ENCODE results near the gene CNTN4. TPM values are rescaled to one million over a fixed set of nuclear protein-coding genes. Genes with fewer than 3 reads are reported as not detected.

Gene CNTN4
- total RNA-seq, 1 donor from 2014 or later: 1.6 TPM

DNA sequence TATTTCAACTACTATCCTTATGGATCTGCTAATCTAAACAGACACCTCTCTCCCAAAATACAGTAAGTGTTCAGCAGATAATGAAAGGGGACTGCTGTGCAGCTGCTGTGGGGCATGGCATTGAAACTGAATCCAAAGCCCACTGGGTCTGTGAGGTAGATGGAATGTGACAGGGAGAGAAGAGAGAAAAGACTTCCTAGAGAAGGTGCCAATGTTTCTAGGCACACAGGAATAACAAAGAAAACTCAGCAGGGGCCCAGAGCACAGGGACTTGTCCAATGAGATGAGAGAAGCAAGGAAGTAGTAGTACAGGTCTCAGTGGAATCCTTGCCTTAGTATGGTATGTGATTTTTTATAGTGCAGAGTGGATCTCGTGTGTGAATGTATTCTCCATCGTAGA lies 553.7 kb downstream of the CNTN4 start:
- H3K4me3 ChIP-seq (ENCODE audit: low read depth, low read length): no peak overlapping the region
- no peak for DNase-seq (ENCODE audit: low read depth)
- TF ChIP-seq, protein P1, sequence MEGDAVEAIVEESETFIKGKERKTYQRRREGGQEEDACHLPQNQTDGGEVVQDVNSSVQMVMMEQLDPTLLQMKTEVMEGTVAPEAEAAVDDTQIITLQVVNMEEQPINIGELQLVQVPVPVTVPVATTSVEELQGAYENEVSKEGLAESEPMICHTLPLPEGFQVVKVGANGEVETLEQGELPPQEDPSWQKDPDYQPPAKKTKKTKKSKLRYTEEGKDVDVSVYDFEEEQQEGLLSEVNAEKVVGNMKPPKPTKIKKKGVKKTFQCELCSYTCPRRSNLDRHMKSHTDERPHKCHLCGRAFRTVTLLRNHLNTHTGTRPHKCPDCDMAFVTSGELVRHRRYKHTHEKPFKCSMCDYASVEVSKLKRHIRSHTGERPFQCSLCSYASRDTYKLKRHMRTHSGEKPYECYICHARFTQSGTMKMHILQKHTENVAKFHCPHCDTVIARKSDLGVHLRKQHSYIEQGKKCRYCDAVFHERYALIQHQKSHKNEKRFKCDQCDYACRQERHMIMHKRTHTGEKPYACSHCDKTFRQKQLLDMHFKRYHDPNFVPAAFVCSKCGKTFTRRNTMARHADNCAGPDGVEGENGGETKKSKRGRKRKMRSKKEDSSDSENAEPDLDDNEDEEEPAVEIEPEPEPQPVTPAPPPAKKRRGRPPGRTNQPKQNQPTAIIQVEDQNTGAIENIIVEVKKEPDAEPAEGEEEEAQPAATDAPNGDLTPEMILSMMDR (conservative IDR thresholded peaks at IDR 0.05; ENCODE audit: low read depth, low read length): no peak

DNA sequence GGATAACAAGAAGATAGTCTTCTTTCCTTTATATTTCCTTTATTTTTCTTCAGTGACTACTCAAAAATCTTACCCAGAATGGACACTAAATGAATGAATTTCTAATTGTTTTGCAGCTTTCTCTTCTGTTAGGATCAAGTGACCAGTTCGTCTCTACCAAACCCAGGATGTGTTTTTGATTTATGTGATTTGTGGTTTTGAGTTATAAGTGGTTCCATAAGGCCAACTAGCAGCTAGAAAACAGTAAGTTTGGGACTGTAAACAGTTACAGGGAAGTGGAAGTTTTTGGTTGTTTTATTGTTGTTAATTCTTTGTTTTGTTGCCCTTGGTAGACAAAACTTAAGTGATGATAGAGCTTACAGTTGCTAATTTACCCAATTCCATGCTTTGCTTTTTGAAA lies 555.0 kb downstream of the CNTN4 start:
- DNase-seq (ENCODE audit: low read depth): no peak
- H3K4me3 ChIP-seq (ENCODE audit: low read depth, low read length): no peak overlapping the region
- TF ChIP-seq, protein P1 (conservative IDR thresholded peaks at IDR 0.05; ENCODE audit: low read depth, low read length): no peak

DNA sequence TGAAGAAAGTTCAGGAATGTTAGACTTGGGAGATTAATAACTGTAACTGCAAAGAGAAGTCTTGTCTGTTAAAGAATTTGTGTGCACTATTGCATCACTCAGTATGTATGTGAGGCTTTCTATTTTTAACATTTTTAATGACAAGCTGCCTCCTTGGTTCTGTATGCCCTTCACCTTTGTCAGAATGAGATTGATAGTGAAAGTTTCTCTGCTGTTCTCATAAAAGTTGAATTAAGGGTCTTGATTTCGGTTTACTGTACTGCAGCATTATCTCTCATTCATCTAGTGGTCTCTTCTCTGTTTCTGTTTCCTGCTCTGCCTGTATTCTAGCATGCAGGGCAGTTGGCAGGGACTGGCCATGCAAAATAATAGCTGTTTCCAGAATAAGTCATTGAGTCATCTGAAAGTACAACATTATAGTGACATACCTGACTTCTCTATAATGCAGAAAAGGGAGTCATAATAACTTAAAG lies 556.6 kb downstream of the CNTN4 start:
- TF ChIP-seq, protein P1 (conservative IDR thresholded peaks at IDR 0.05; ENCODE audit: low read depth, low read length): no peak
- peak; percentile 19 for DNase-seq (ENCODE audit: low read depth)

DNA sequence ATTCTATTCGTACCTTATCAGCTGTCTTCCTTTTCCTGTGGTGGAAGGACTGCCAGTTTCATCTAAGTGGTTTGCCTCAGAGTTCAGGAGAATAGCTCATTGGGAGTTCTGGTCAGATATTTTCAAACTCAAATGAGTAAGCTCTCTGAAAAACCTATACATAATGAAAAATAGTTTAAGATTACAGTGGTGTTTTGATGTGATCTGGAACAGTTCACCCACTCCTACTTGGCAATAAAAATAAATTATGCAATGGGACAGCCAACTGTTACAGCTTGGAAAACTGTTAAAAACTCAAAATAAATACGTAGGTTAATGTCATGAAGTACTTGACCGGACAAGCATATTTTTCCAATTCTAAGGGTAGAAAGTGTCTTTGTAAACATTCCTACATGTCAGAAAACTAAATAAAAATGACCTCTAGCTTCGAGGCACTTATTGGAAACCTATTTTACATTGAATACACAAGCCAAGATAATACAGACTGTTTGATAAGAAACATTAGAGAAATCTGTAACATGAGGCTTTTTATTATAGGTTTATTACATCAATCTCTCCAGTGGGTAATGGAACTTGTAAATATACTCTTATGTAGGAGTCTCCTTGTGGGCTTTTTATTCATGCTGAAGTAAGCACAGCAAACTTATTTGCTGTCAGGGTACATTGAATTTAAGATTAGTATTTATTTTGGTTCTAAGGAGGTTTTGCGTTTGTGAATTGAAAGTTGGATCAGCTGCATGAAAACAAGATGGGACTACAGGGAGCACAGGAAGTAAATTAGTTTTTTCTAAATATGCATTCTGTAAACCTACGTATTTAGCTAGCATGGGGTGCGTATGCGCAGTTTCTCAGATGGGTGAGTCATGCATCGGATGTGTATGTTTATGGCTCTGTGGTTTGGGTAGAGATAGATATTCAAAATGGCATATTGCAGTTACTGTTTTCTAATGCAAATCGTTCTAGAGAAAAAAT lies 558.4 kb downstream of the CNTN4 start:
- no peak overlapping the region for H3K4me3 ChIP-seq (ENCODE audit: low read depth, low read length)
- TF ChIP-seq, protein P1 (conservative IDR thresholded peaks at IDR 0.05; ENCODE audit: low read depth, low read length): no peak
- DNase-seq (ENCODE audit: low read depth): no peak

More for the DNA sequence above, 556.6 kb downstream of the CNTN4 start:
- no peak overlapping the region for H3K4me3 ChIP-seq (ENCODE audit: low read depth, low read length)

DNA sequence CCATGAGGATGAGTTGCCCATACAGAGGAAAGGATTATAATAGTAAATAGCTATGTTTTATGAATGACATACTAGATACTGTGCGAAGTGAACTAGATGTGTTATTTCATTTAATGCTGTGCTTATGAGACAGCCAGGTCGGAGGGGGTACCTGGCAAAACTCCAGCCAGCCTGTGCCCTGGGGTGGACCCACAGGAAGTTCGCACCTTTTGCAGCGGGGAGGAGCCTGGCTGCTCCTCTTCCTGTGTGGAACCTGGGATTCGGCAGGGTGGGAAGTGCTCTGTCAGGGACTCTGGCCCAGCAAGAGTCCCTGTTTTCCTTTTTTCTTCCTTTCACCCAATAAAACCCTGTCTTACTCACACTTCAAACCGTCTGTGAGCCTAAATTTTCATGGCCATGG lies 559.3 kb downstream of the CNTN4 start:
- DNase-seq (ENCODE audit: low read depth): no peak
- no peak overlapping the region for H3K4me3 ChIP-seq (ENCODE audit: low read depth, low read length)
- TF ChIP-seq, protein P1 (conservative IDR thresholded peaks at IDR 0.05; ENCODE audit: low read depth, low read length): no peak

DNA sequence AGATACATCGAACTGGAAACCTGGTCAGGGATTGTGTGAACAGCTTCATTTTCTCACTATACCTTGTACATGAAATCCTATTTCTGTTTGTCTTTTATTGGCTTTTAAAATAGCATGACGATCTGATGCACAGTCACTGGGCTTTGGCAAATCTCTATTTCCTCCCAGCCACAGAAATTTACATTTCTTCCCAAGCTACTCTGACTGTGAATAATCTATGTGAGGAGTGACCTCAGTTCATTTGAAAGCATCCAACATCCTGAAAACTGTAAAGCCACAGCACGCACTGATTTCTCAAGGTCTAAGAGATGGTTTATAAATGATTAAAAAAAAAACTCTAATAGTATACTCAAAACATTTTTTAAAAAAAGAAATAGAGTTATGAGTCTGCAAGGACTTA lies 561.2 kb downstream of the CNTN4 start:
- TF ChIP-seq, protein P1 (conservative IDR thresholded peaks at IDR 0.05; ENCODE audit: low read depth, low read length): no peak
- no peak for DNase-seq (ENCODE audit: low read depth)
- no peak overlapping the region for H3K4me3 ChIP-seq (ENCODE audit: low read depth, low read length)

All from epithelial cell of proximal tubule (primary cell).